Neural progenitor cell (in vitro differentiated cells): Measurements from ENCODE around the gene LRRN4.

ENCODE experiments used
- CTCF ChIP-seq: fragments of 200-600 bp; sonication (generic); IDR thresholded peaks from 2 replicates; pipeline ENCODE4 v1.5.1; 2017; ENCODE audit warnings: antibody characterized with exemption, mild to moderate bottlenecking
- EZH2 ChIP-seq: fragments of 200-600 bp; sonication (generic); IDR thresholded peaks from 2 replicates; pipeline ENCODE4 v1.6.1; 2017; ENCODE audit warnings: antibody characterized with exemption, mild to moderate bottlenecking, moderate library complexity
- EZH2phosphoT487 ChIP-seq: fragments of 200-600 bp; sonication (generic); IDR thresholded peaks from 2 replicates; pipeline ENCODE4 v1.6.1; 2017; ENCODE audit warnings: antibody characterized with exemption

- TF ChIP-seq CTCF = no peak
- no peak for TF ChIP-seq EZH2
- no peak for TF ChIP-seq EZH2phosphoT487
Observed at GRCh38 chr20:6007529-6008103, 46.2 kb downstream of the LRRN4 start.
